SK-N-SH treated with all-trans-retinoic acid at 6 μM for 48 hours (cell line): ENCODE data around the gene CDC45.

Experiments
- CREB5 ChIP-seq: fragments of 250-450 bp; sonication (Bioruptor Pico); IDR thresholded peaks from 2 replicates; pipeline ENCODE4 v1.5.1; 2020; ENCODE audit warnings: low read depth, mild to moderate bottlenecking, moderate library complexity
- GLIS3 ChIP-seq: fragments of 250-450 bp; sonication (Bioruptor Pico); IDR thresholded peaks from 2 replicates; pipeline ENCODE4 v1.5.0; 2020; ENCODE audit warnings: mild to moderate bottlenecking, moderate library complexity
- ZFP3 ChIP-seq: fragments of 250-450 bp; sonication (Bioruptor Pico); IDR thresholded peaks from 2 replicates; pipeline ENCODE4 v1.5.0; 2020; ENCODE audit warnings: mild to moderate bottlenecking, moderate library complexity
- ZFP30 ChIP-seq: fragments of 450-650 bp; formaldehyde crosslinking; IDR thresholded peaks from 2 replicates; pipeline ENCODE4 v1.5.0; 2022; ENCODE audit warnings: mild to moderate bottlenecking, moderate library complexity

- TF ChIP-seq GLIS3 (CRISPR knock-in tag) (no peak), ZFP3 (CRISPR knock-in tag) (no peak), CREB5 (CRISPR knock-in tag) (no peak), ZFP30 (CRISPR knock-in tag) (no peak)
Observed at GRCh38 chr22:19533857-19534256, 54.1 kb downstream of the CDC45 start.
